ENCODE results near the gene FNDC3A.
"Not testable (repeated sequence)": the region's sequence is repeated elsewhere in the genome, so short reads cannot be mapped to it uniquely, and the experiment has no call there.

FNDC3A gene

GRCh38 chr13:49063497-49063896 lies 87.8 kb downstream of the FNDC3A start:
- Histone ChIP-seq H3K36me3 (ENCODE audit: insufficient read depth, low read length) (no peaks in the 10 kb centered on the region), H3K4me3 (ENCODE audit: low read depth in 1 of 2, low read length in 2 of 2) (no peak overlapping the region), H3K4me1 (ENCODE audit: insufficient read depth, low read length) (peaks cover 17% of the 10 kb centered on the region), H3K9ac (ENCODE audit: low read length) (no peak overlapping the region), H3K27me3 (ENCODE audit: control insufficient read depth in 1 of 2, insufficient read depth in 2 of 2, low read length in 2 of 2) (no peaks in the 10 kb centered on the region), H3K9me3 (ENCODE audit: low read length) (no peaks in the 10 kb centered on the region), H3K27ac (ENCODE audit: low read depth, low read length) (no peak overlapping the region)

DNA sequence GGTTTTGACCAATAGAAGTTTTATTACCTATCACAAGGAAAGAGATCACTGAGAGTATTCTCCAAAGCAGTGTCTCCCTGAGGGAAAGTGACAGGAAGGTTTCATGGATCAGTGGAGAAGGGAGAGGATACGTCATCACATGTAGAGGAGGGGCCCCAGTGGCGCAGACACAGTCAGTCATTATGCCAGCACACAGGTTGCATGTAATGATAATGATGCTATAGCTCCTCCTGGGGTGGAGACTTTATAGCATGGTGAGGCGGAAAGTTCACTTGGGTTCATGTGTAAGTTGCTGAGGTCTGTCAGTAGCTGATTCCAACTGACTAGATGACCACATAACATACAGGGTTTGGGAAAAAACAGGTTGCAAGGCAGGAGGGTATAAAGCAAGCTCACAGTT lies 88.8 kb downstream of the FNDC3A start:
- peaks cover 17% of the 10 kb centered on the region for H3K4me1 ChIP-seq (ENCODE audit: insufficient read depth, low read length)
- no peak overlapping the region for H3K9ac ChIP-seq (ENCODE audit: low read length)
- H3K27ac ChIP-seq (ENCODE audit: low read depth, low read length): no peak overlapping the region
- H3K36me3 ChIP-seq (ENCODE audit: insufficient read depth, low read length): no peaks in the 10 kb centered on the region
- H3K4me3 ChIP-seq (ENCODE audit: low read depth in 1 of 2, low read length in 2 of 2): no peak overlapping the region
- H3K9me3 ChIP-seq (ENCODE audit: low read length): no peaks in the 10 kb centered on the region
- H3K27me3 ChIP-seq (ENCODE audit: control insufficient read depth in 1 of 2, insufficient read depth in 2 of 2, low read length in 2 of 2): no peaks in the 10 kb centered on the region

- no peak overlapping the region for H3K4me3 ChIP-seq (ENCODE audit: low read depth in 1 of 2, low read length in 2 of 2)
- H3K9ac ChIP-seq (ENCODE audit: low read length): no peak overlapping the region
- H3K36me3 ChIP-seq (ENCODE audit: insufficient read depth, low read length): no peaks in the 10 kb centered on the region
- no peaks in the 10 kb centered on the region for H3K9me3 ChIP-seq (ENCODE audit: low read length)
- H3K27me3 ChIP-seq (ENCODE audit: control insufficient read depth in 1 of 2, insufficient read depth in 2 of 2, low read length in 2 of 2): no peaks in the 10 kb centered on the region
- no peak overlapping the region for H3K27ac ChIP-seq (ENCODE audit: low read depth, low read length)
- H3K4me1 ChIP-seq (ENCODE audit: insufficient read depth, low read length): peaks cover 17% of the 10 kb centered on the region
These were observed 91.1 kb downstream of the FNDC3A start for GRCh38 chr13:49066856-49067255.

DNA sequence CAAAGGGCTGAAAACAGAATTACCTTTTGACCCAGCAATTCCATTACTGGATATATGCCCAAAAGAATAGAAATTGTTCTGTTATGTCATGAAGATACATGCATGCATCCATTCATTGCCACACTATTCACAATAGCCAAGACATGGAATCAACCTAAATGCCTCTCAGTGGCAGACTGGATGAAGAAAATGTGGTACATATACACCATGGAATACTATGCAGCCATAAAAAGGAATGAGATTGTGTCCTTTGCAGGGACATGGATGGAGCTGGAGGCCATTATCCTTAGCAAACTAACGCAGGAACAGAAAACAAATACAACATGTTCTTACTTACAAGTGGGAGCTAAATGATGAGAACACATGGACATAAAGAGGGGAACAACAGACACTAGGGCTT lies 92.8 kb downstream of the FNDC3A start:
- H3K36me3 ChIP-seq (ENCODE audit: insufficient read depth, low read length); H3K4me3 ChIP-seq (ENCODE audit: low read depth in 1 of 2, low read length in 2 of 2); H3K9ac ChIP-seq (ENCODE audit: low read length); H3K9me3 ChIP-seq (ENCODE audit: low read length); H3K27ac ChIP-seq (ENCODE audit: low read depth, low read length); H3K27me3 ChIP-seq (ENCODE audit: control insufficient read depth in 1 of 2, insufficient read depth in 2 of 2, low read length in 2 of 2): not testable (repeated sequence)
- peaks cover 17% of the 10 kb centered on the region for H3K4me1 ChIP-seq (ENCODE audit: insufficient read depth, low read length)

DNA sequence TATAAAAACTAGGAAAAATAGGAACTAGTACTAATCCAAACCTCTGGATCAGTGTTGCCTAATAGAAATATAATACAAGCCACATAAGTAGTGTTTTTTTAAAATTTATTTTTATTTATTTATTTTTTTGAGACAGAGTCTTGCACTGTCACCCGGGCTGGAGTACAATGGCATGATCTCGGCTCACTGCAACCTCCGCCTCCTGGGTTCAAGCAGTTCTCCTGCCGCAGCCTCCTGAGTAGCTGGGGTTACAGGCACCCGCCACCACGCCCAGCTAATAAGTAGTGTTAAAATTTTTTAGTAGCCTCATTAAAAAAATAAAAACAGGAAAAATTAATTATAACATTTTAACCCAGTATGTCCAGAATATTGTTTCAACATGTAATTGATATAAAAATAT lies 94.3 kb downstream of the FNDC3A start:
- not testable (repeated sequence) for H3K27ac ChIP-seq (ENCODE audit: low read depth, low read length); H3K9ac ChIP-seq (ENCODE audit: low read length); H3K36me3 ChIP-seq (ENCODE audit: insufficient read depth, low read length); H3K4me1 ChIP-seq (ENCODE audit: insufficient read depth, low read length); H3K4me3 ChIP-seq (ENCODE audit: low read depth in 1 of 2, low read length in 2 of 2); H3K9me3 ChIP-seq (ENCODE audit: low read length); H3K27me3 ChIP-seq (ENCODE audit: control insufficient read depth in 1 of 2, insufficient read depth in 2 of 2, low read length in 2 of 2)

DNA sequence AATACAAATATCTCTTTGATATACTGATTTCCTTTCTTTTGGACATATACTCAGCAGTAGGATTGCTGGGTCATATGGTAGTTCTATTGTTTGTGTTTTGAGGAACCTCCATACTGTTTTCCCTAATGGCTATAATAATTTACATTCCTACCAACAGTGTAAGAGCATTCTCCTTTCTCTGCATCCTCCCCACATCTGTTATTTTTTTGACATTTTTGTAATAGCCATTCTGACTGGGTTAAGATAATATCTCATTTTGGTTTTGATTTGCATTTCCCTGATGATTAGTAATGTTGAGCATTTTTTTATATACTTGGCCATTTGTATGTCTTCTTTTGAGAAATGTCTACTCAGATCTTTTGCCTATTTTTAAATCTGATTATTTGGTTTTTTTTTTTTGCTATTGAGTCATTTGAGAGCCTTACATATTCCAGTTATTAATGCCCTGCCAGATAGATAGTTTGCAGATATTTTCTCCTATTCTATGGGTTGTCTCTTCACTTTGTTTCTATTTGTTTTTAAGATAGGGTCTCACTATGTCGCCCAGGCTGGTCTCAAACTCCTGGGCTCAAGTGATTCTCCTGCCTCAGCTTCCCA lies 95.7 kb downstream of the FNDC3A start:
- no peaks in the 10 kb centered on the region for H3K4me1 ChIP-seq (ENCODE audit: insufficient read depth, low read length)
- H3K4me3 ChIP-seq (ENCODE audit: low read depth in 1 of 2, low read length in 2 of 2): no peak overlapping the region
- H3K27ac ChIP-seq (ENCODE audit: low read depth, low read length): no peak overlapping the region
- no peaks in the 10 kb centered on the region for H3K36me3 ChIP-seq (ENCODE audit: insufficient read depth, low read length)
- no peaks in the 10 kb centered on the region for H3K9me3 ChIP-seq (ENCODE audit: low read length)
- H3K9ac ChIP-seq (ENCODE audit: low read length): no peak overlapping the region
- H3K27me3 ChIP-seq (ENCODE audit: control insufficient read depth in 1 of 2, insufficient read depth in 2 of 2, low read length in 2 of 2): no peaks in the 10 kb centered on the region

DNA sequence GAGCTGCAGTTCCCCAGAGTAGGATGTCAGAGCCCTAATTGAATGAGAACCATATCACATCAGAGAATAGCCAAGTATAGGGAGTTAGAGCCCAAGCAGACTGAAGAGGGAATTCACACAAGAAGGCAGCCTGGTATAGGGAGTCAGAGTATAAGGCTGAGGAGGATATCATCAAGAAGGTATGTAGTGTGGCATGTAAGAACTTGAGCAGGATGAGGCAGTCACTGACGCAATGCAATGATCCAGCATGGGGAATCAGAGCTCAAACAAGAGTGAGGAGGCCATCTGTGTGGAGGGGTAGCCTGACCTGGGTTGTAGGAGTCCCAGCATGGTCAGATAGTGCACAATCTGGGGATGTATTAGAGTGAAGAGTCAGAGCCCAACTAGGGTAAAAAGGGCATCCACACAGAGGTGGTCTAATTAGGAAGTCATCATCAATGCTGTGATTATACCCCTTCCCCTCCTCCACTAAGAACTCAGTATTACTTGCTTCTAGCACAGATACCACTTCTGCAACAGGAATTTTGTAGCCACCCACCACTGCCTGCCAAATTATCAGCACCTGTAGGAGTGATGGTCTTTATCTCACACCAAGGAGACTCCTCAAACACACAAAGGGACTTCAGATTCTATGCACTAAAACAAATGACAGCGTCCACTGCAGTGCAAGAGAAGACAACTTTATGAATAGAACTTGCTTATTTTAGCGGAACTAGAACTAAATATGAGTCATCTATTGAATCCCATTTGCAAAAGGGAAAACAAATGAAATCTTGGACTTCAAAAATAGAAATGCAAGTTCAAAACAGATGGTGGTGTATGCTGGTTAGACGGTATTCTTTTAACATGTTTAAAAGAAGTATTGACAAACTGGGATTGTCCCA lies 107.2 kb downstream of the FNDC3A start:
- H3K9me3 ChIP-seq (ENCODE audit: low read length): no peaks in the 10 kb centered on the region
- no peaks in the 10 kb centered on the region for H3K27me3 ChIP-seq (ENCODE audit: control insufficient read depth in 1 of 2, insufficient read depth in 2 of 2, low read length in 2 of 2)
- H3K27ac ChIP-seq (ENCODE audit: low read depth, low read length): no peak overlapping the region
- no peaks in the 10 kb centered on the region for H3K4me1 ChIP-seq (ENCODE audit: insufficient read depth, low read length)
- H3K9ac ChIP-seq (ENCODE audit: low read length): no peak overlapping the region
- H3K4me3 ChIP-seq (ENCODE audit: low read depth in 1 of 2, low read length in 2 of 2): no peak overlapping the region
- no peaks in the 10 kb centered on the region for H3K36me3 ChIP-seq (ENCODE audit: insufficient read depth, low read length)

DNA sequence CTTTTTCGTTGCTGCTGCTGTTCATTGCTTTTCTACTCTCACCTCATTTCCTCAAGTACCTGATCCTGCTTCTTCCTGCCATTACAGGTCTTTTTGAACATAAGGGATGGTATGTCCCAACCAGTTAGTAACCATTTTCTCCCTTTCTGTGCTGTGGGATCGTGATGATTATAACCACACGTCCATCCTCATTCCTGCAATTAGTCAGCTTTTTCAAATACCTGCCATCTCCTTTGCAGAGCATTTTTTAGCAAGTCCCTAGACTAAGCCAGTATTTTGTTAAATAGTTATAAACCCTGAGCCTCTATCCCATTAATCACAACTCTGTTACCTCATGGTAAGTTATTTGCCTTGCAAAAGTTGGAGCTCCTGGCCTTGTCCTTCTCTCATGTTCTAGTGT lies 109.2 kb downstream of the FNDC3A start:
- Histone ChIP-seq H3K4me3 (ENCODE audit: low read depth in 1 of 2, low read length in 2 of 2) (no peak overlapping the region), H3K9me3 (ENCODE audit: low read length) (no peaks in the 10 kb centered on the region), H3K36me3 (ENCODE audit: insufficient read depth, low read length) (no peaks in the 10 kb centered on the region), H3K9ac (ENCODE audit: low read length) (no peak overlapping the region), H3K27ac (ENCODE audit: low read depth, low read length) (no peak overlapping the region), H3K27me3 (ENCODE audit: control insufficient read depth in 1 of 2, insufficient read depth in 2 of 2, low read length in 2 of 2) (no peaks in the 10 kb centered on the region), H3K4me1 (ENCODE audit: insufficient read depth, low read length) (no peaks in the 10 kb centered on the region)

DNA sequence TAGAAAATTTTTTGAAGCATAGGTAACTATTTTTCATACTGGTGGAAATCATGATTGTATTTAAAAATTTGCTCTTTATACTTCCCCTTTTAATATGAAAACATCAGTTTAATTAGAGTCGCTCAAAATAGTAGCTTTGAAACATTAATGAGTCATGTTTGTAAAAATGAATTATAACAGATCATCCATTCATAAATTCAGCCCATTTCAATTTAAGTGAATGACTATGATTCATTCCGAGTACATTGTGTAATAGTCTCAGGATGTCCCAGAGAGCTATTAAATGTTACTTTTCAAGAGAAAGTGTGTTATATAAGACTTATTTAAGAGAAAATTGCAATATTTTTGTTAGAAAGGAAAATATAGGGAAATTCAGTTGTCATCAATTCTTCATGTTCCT lies 111.0 kb downstream of the FNDC3A start:
- Histone ChIP-seq H3K4me1 (ENCODE audit: insufficient read depth, low read length) (no peaks in the 10 kb centered on the region), H3K27ac (ENCODE audit: low read depth, low read length) (no peak overlapping the region), H3K9ac (ENCODE audit: low read length) (no peak overlapping the region), H3K4me3 (ENCODE audit: low read depth in 1 of 2, low read length in 2 of 2) (no peak overlapping the region), H3K36me3 (ENCODE audit: insufficient read depth, low read length) (no peaks in the 10 kb centered on the region), H3K27me3 (ENCODE audit: control insufficient read depth in 1 of 2, insufficient read depth in 2 of 2, low read length in 2 of 2) (no peaks in the 10 kb centered on the region), H3K9me3 (ENCODE audit: low read length) (no peaks in the 10 kb centered on the region)

- H3K9me3 ChIP-seq (ENCODE audit: low read length): no peaks in the 10 kb centered on the region
- no peak overlapping the region for H3K27ac ChIP-seq (ENCODE audit: low read depth, low read length)
- peaks cover 11% of the 10 kb centered on the region for H3K4me1 ChIP-seq (ENCODE audit: insufficient read depth, low read length)
- no peak overlapping the region for H3K4me3 ChIP-seq (ENCODE audit: low read depth in 1 of 2, low read length in 2 of 2)
- no peak overlapping the region for H3K9ac ChIP-seq (ENCODE audit: low read length)
- no peaks in the 10 kb centered on the region for H3K27me3 ChIP-seq (ENCODE audit: control insufficient read depth in 1 of 2, insufficient read depth in 2 of 2, low read length in 2 of 2)
- no peaks in the 10 kb centered on the region for H3K36me3 ChIP-seq (ENCODE audit: insufficient read depth, low read length)
These were observed 117.7 kb downstream of the FNDC3A start for GRCh38 chr13:49093376-49093775.

DNA sequence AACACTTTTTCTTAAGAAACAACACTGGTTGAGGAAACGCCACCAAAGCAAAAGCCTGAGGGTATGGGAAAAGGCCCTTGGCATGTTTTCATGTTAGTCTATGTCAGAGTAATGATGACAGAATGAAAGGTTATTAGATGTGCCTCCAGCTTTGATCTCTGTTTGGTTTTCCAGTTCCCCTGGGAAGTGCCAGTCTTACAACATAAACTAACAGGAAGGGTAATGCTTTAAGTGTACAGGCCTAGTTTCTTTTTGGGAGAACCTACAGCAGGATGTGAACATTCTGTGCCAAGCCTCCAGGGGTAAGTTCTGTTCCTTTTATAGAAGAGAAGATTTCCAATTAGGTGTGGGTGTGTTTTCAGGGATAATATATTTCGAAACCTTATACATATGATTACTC lies 121.7 kb downstream of the FNDC3A start:
- Histone ChIP-seq H3K9me3 (ENCODE audit: low read length) (no peaks in the 10 kb centered on the region), H3K27ac (ENCODE audit: low read depth, low read length) (no peak overlapping the region), H3K4me3 (ENCODE audit: low read depth in 1 of 2, low read length in 2 of 2) (no peak overlapping the region), H3K27me3 (ENCODE audit: control insufficient read depth in 1 of 2, insufficient read depth in 2 of 2, low read length in 2 of 2) (no peaks in the 10 kb centered on the region), H3K4me1 (ENCODE audit: insufficient read depth, low read length) (peaks cover 11% of the 10 kb centered on the region), H3K9ac (ENCODE audit: low read length) (no peak overlapping the region), H3K36me3 (ENCODE audit: insufficient read depth, low read length) (no peaks in the 10 kb centered on the region)

- Histone ChIP-seq H3K4me3 (ENCODE audit: low read depth in 1 of 2, low read length in 2 of 2) (no peak overlapping the region), H3K36me3 (ENCODE audit: insufficient read depth, low read length) (no peaks in the 10 kb centered on the region), H3K27ac (ENCODE audit: low read depth, low read length) (no peak overlapping the region), H3K9ac (ENCODE audit: low read length) (no peak overlapping the region), H3K9me3 (ENCODE audit: low read length) (no peaks in the 10 kb centered on the region), H3K27me3 (ENCODE audit: control insufficient read depth in 1 of 2, insufficient read depth in 2 of 2, low read length in 2 of 2) (no peaks in the 10 kb centered on the region), H3K4me1 (ENCODE audit: insufficient read depth, low read length) (peaks cover 11% of the 10 kb centered on the region)
These were observed 122.5 kb downstream of the FNDC3A start for GRCh38 chr13:49098198-49098597.
